CD14-positive monocyte (primary cell): ENCODE results near the gene DAB2IP. TPM values are rescaled to one million over a fixed set of nuclear protein-coding genes. Genes with fewer than 3 reads are reported as not detected.
A peak's percentile ranks its signal among the peaks of the same experiment; 100 is the strongest.

Source experiments
- DNase-seq, 3 donors: peaks; one replicate each; pipeline ENCODE4 v3.0.0-alpha.2; 2011 to 2022
- H2AFZ ChIP-seq: 2 replicates; pipeline ENCODE4 v1.6.0; 2012; ENCODE audit warnings: mild to moderate bottlenecking, low read depth, low read length, inconsistent platforms; ENCODE audit not compliant: insufficient read depth, poor library complexity, severe bottlenecking
- H3K27ac ChIP-seq, 2 donors: 1 replicate in 1 of 2; 2 replicates in 1 of 2; pipeline ENCODE4 v1.5.1; 2012 to 2013; ENCODE audit warnings: low read length in 2 of 2, control low read depth in 1 of 2, inconsistent platforms in 1 of 2, low read depth in 1 of 2, mild to moderate bottlenecking in 1 of 2
- H3K27me3 ChIP-seq, 2 donors: one replicate each; pipeline versions ENCODE4 v1.6.0 to v1.6.1; 2011 to 2013; ENCODE audit warnings: low read length in 2 of 2; ENCODE audit not compliant: control insufficient read depth in 2 of 2, insufficient read depth in 2 of 2
- H3K36me3 ChIP-seq, 2 donors: replicated peaks in 1 of 2; 1 replicate in 1 of 2; 2 replicates in 1 of 2; pipeline versions ENCODE4 v1.5.1 to v1.6.1; 2012 to 2013; ENCODE audit warnings: low read length in 2 of 2, control low read depth in 1 of 2, inconsistent platforms in 1 of 2, mild to moderate bottlenecking in 1 of 2; ENCODE audit not compliant: insufficient read depth in 2 of 2, control insufficient read depth in 1 of 2
- H3K4me1 ChIP-seq, 2 donors: 1 replicate in 1 of 2; 2 replicates in 1 of 2; pipeline versions ENCODE4 v1.5.1 to v1.6.1; 2012 to 2013; ENCODE audit warnings: low read length in 2 of 2, control low read depth in 1 of 2, inconsistent platforms in 1 of 2, mild to moderate bottlenecking in 1 of 2, moderate library complexity in 1 of 2; ENCODE audit not compliant: insufficient read depth in 2 of 2, control insufficient read depth in 1 of 2
- H3K4me2 ChIP-seq: replicated peaks from 2 replicates; pipeline ENCODE3; 2012; ENCODE audit warnings: low read length, moderate library complexity, mild to moderate bottlenecking; ENCODE audit not compliant: poor library complexity, severe bottlenecking; ENCODE audit errors: extremely low read depth
- H3K4me3 ChIP-seq, 3 experiments: fragments of 200-600 bp in 1 of 3; sonication (generic) in 1 of 3; replicated peaks in 1 of 3; 1 replicate in 2 of 3; 2 replicates in 1 of 3; pipeline ENCODE4 v1.5.1; 2011 to 2013; ENCODE audit warnings: low read length in 3 of 3, mild to moderate bottlenecking in 3 of 3, control low read depth in 2 of 3, low read depth in 2 of 3, inconsistent platforms in 1 of 3, moderate library complexity in 1 of 3
- H3K79me2 ChIP-seq: 2 replicates; pipeline ENCODE4 v1.6.0; 2012; ENCODE audit warnings: mild to moderate bottlenecking, control low read depth, inconsistent platforms, low read length, moderate library complexity; ENCODE audit not compliant: insufficient read depth
- H3K9ac ChIP-seq: 2 replicates; pipeline ENCODE4 v1.6.0; 2017; ENCODE audit warnings: low read length, mild to moderate bottlenecking; ENCODE audit not compliant: insufficient read depth, poor library complexity, severe bottlenecking
- H3K9me3 ChIP-seq, 2 donors: replicated peaks in 1 of 2; 1 replicate in 1 of 2; 2 replicates in 1 of 2; pipeline versions ENCODE4 v1.5.1 to v1.6.1; 2012 to 2013; ENCODE audit warnings: low read length in 2 of 2, control low read depth in 1 of 2; ENCODE audit not compliant: control insufficient read depth in 1 of 2, insufficient read depth in 1 of 2
- H4K20me1 ChIP-seq: 2 replicates; pipeline ENCODE4 v1.6.0; 2012; ENCODE audit warnings: mild to moderate bottlenecking, low read length, control low read depth, moderate library complexity; ENCODE audit not compliant: insufficient read depth
- H3K27ac Mint-ChIP-seq, 7 donors: one replicate each; pipeline ENCODE4 v1.8.0; 2020; ENCODE audit warnings: mild to moderate bottlenecking in 7 of 7, mixed read lengths in 7 of 7, moderate library complexity in 6 of 7, inconsistent platforms in 2 of 7
- H3K27me3 Mint-ChIP-seq, 3 donors: one replicate each; pipeline ENCODE4 v1.8.0; 2021 to 2022; ENCODE audit warnings: low read depth in 3 of 3, mild to moderate bottlenecking in 3 of 3, mixed read lengths in 3 of 3, moderate library complexity in 3 of 3, inconsistent platforms in 1 of 3
- H3K36me3 Mint-ChIP-seq, 2 donors: one replicate each; pipeline ENCODE4 v1.8.0; 2020; ENCODE audit warnings: mixed read lengths in 2 of 2, inconsistent platforms in 1 of 2, mild to moderate bottlenecking in 1 of 2
- H3K4me1 Mint-ChIP-seq: one replicate; pipeline ENCODE4 v1.8.0; 2020; ENCODE audit warnings: mild to moderate bottlenecking, mixed read lengths
- H3K4me3 Mint-ChIP-seq, 2 donors: one replicate each; pipeline ENCODE4 v1.8.0; 2020; ENCODE audit warnings: mild to moderate bottlenecking in 2 of 2, mixed read lengths in 2 of 2, moderate library complexity in 1 of 2
- H3K9me3 Mint-ChIP-seq, 7 donors: one replicate each; pipeline ENCODE4 v1.8.0; 2020 to 2022; ENCODE audit warnings: mixed read lengths in 7 of 7, mild to moderate bottlenecking in 6 of 7, moderate library complexity in 6 of 7, inconsistent platforms in 2 of 7
- WGBS: methylation state at CpG from one replicate; pipeline ENCODE4 v1.1.5; 2013; ENCODE audit warnings: missing lambda C conversion rate; ENCODE audit not compliant: insufficient coverage; 5-methylcytosine and 5-hydroxymethylcytosine counted together
- intact Hi-C, 2 donors: fragments of 100-400 bp; cut with micrococcal nuclease; formaldehyde crosslinking; loops; one replicate each; pipeline versions ENCODE4 v1.15.0 to v1.15.1; 2023
- polyA plus RNA-seq, 3 donors: library from polyadenylated mRNA; depleted of rRNA in 1 of 3; unstranded in 2 of 3; stranded (reverse) in 1 of 3; fragments of 300-500 nt in 2 of 3; fragments of >200 nt in 1 of 3; fragmentation: Illumina TruSeq in 2 of 3; gene quantifications; 1 replicate in 2 of 3; 2 replicates in 1 of 3; pipeline ENCODE4 v1.2.3, GENCODE V29; 2012 to 2021
- TF ChIP-seq, protein P1 (sequence below): fragments of 200-600 bp; IDR thresholded peaks from one replicate; pipeline ENCODE4 v1.8.0; 2022; ENCODE audit warnings: antibody characterized with exemption, mild to moderate bottlenecking

The DAB2IP gene
- polyA plus RNA-seq, 3 donors = 0.13 TPM; not detected in 2

DNA sequence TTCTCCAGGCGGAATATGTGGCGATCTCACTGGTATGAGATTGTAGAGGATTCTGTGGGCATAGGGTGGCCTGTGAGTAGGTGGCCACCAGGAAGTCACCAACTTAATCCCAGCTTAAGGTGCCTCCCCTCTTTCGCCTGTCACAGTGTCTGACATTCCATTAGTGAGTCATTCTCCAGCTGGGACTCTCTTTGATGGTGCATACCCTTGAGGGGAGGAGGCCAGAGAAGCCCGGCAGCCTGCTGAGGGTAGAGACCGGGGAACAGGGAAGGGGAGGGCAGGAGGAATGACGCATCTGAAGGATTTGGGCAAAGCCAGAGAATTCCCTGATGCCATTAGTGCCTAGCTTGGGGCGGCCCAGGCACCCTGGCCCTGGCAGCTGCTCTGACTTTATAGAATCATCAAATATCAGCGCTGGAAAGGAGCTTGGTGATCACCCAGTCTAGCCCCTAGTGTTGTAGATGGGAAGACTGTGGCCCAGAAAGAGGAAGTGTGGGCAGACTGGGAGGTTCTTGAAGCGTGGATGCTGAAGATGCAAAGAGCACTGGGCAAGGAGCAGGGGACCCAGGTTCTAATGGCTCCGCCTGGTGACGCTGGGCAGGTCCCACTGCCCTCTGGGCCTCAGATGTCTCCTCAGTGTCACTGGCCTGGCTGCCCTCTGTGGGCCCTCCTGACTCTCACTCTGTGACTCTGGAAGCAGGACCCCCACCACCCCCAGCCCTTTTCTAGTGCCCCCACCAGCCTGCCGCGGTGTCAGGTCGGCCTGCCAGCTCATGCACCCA, 41.4 kb downstream of the DAB2IP start:
- Histone ChIP-seq H3K27me3 (peaks cover 13 to 23% of the 10 kb centered on the region in 2 donors), H2AFZ (no peak overlapping the region), H4K20me1 (no peaks in the 10 kb centered on the region), H3K36me3 (no peaks in the 10 kb centered on the region), H3K4me2 (no peak overlapping the region), H3K27ac (no peak overlapping the region), H3K4me1 (no peaks in the 10 kb centered on the region), H3K79me2 (no peaks in the 10 kb centered on the region), H3K9ac (no peak overlapping the region), H3K4me3 (no peak overlapping the region), H3K9me3 (peaks cover 0 to 6% of the 10 kb centered on the region in 2 donors)
- intact Hi-C loops = no loop called here
- H3K27me3 Mint-ChIP-seq = peaks cover 29 to 51% (median 42%) of the 10 kb centered on the region in 3 donors
- WGBS = 85% methylated on average over 10 of the region's 14 CpGs
- peak overlapping the region in 1 of 7 donors; percentile 24 for H3K27ac Mint-ChIP-seq
- H3K9me3 Mint-ChIP-seq = peaks cover 0 to 4% (median 0%) of the 10 kb centered on the region in 7 donors
- H3K4me1 Mint-ChIP-seq = peaks cover 9% of the 10 kb centered on the region
- TF ChIP-seq, protein P1, sequence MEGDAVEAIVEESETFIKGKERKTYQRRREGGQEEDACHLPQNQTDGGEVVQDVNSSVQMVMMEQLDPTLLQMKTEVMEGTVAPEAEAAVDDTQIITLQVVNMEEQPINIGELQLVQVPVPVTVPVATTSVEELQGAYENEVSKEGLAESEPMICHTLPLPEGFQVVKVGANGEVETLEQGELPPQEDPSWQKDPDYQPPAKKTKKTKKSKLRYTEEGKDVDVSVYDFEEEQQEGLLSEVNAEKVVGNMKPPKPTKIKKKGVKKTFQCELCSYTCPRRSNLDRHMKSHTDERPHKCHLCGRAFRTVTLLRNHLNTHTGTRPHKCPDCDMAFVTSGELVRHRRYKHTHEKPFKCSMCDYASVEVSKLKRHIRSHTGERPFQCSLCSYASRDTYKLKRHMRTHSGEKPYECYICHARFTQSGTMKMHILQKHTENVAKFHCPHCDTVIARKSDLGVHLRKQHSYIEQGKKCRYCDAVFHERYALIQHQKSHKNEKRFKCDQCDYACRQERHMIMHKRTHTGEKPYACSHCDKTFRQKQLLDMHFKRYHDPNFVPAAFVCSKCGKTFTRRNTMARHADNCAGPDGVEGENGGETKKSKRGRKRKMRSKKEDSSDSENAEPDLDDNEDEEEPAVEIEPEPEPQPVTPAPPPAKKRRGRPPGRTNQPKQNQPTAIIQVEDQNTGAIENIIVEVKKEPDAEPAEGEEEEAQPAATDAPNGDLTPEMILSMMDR = no peak
- H3K36me3 Mint-ChIP-seq = peaks cover 0 to 2% of the 10 kb centered on the region in 2 donors
- no peak for DNase-seq
- H3K4me3 Mint-ChIP-seq = no peak overlapping the region

DNA sequence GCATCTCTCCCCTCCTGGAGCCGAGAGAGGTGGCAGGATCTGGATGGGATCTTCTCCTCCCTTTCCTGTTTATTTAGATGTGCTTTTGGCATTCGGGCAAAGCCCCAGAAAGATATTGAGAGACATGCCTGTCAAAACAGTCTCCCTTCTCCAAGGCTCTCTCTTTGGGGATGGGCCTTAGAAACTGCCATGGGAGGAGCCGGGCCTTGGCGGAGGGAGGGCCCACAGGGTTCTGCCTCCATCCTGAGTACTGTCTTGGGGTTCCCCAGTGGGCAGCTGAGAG, 41.9 kb downstream of the DAB2IP start:
- H3K27ac Mint-ChIP-seq = no peak overlapping the region

More for the DNA sequence above, 41.9 kb downstream of the DAB2IP start:
- H3K36me3 Mint-ChIP-seq = peaks cover 0 to 2% of the 10 kb centered on the region in 2 donors
- no peak overlapping the region for H3K4me2 ChIP-seq
- TF ChIP-seq, protein P1 = no peak
- H3K4me1 ChIP-seq = peaks cover under 1 to 2% of the 10 kb centered on the region in 2 donors
- H3K4me3 ChIP-seq = no peak overlapping the region
- DNase-seq = no peak
- intact Hi-C loops = no loop called here
- H3K27ac ChIP-seq = no peak overlapping the region
- H3K9me3 Mint-ChIP-seq = peaks cover 0 to 10% (median 0%) of the 10 kb centered on the region in 7 donors
- no peak overlapping the region for H3K4me3 Mint-ChIP-seq
- H3K36me3 ChIP-seq = no peaks in the 10 kb centered on the region
- 100% methylated on average over 2 of the region's 4 CpGs for WGBS
- no peaks in the 10 kb centered on the region for H3K79me2 ChIP-seq
- peaks cover under 1 to 12% of the 10 kb centered on the region in 2 donors for H3K9me3 ChIP-seq
- no peak overlapping the region for H2AFZ ChIP-seq
- H3K27me3 ChIP-seq = peaks cover 18 to 23% of the 10 kb centered on the region in 2 donors
- peaks cover 9% of the 10 kb centered on the region for H3K4me1 Mint-ChIP-seq
- H3K27me3 Mint-ChIP-seq = peaks cover 33 to 56% (median 46%) of the 10 kb centered on the region in 3 donors
- H3K9ac ChIP-seq = no peak overlapping the region
- H4K20me1 ChIP-seq = no peaks in the 10 kb centered on the region
